Measurements from ENCODE around the gene CACNA2D4. TPM values are rescaled to one million over a fixed set of nuclear protein-coding genes. Genes with fewer than 3 reads are reported as not detected.
"Not testable (repeated sequence)": the region's sequence is repeated elsewhere in the genome, so short reads cannot be mapped to it uniquely, and the experiment has no call there.

CACNA2D4 gene
- total RNA-seq, 1 donor from 2014 or later = 6.1 TPM

DNA sequence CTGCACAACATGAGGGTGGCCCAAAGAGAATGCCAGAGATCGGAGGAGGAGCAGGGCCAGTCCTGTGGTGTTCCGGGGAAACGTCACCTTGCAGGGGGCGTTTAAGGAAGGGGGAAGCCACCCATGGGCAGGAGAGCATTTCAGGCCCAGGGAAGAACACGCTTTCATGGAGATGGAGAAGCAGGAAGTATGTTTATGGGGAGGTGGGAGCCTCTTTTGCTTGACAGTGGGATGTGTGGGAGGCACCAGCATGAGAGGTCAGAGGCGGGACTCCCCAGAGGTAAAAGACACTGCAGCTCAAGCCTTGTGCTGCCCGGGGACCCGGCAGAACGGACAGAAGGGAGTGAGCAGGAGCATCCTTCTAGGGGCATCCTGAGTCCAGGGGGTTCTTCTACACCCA lies 99.4 kb downstream of the CACNA2D4 start:
- intact Hi-C loops (cut with micrococcal nuclease) = no loop called here
- no peaks in the 10 kb centered on the region for H3K9me3 Mint-ChIP-seq
- no peak for DNase-seq (ENCODE audit: low spot score)
- no peaks in the 10 kb centered on the region for H3K36me3 Mint-ChIP-seq (ENCODE audit: low read depth)
- no peak overlapping the region for H3K4me3 Mint-ChIP-seq
- H3K27me3 Mint-ChIP-seq (ENCODE audit: insufficient read depth) = peaks cover 34% of the 10 kb centered on the region
- no peak overlapping the region for H3K27ac Mint-ChIP-seq
- H3K4me1 Mint-ChIP-seq (ENCODE audit: low read depth) = no peaks in the 10 kb centered on the region

GRCh38 chr12:1817928-1818327 lies 100.5 kb downstream of the CACNA2D4 start:
- H3K27ac Mint-ChIP-seq; intact Hi-C loops (cut with micrococcal nuclease); H3K36me3 Mint-ChIP-seq (ENCODE audit: low read depth); H3K4me1 Mint-ChIP-seq (ENCODE audit: low read depth); DNase-seq (ENCODE audit: low spot score); H3K4me3 Mint-ChIP-seq; H3K9me3 Mint-ChIP-seq: not testable (repeated sequence)
- H3K27me3 Mint-ChIP-seq (ENCODE audit: insufficient read depth) = peaks cover 34% of the 10 kb centered on the region

DNA sequence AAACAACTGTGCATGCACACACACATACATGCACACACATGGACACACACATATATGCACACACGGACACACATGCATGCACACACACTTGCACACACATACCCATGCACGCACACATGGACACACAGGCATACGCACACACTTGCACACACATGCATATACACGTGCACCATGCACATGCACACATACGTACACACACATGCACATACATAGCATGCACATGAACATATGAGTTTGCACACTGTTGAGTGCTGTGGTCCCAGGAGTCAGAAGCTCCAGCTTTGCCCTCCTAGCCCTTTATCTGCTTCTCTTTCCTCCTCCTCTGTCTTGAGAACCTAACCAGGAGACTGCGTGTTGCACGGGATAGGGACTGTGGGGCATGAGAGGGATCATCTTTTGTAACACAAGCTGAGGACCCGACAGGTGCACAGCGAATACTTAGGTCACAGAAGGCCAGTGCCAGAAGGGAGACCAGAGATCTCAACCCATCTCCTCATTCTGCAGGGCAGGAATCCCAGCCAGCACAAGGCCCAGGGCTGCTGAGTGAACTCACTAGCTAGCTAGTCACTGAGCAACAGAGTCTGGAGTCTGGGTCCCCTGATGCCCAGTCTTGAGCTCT lies 101.6 kb downstream of the CACNA2D4 start:
- Mint-ChIP-seq H3K9me3 (no peaks in the 10 kb centered on the region), H3K27me3 (ENCODE audit: insufficient read depth) (peaks cover 27% of the 10 kb centered on the region), H3K36me3 (ENCODE audit: low read depth) (no peaks in the 10 kb centered on the region), H3K4me3 (no peak overlapping the region), H3K27ac (no peak overlapping the region), H3K4me1 (ENCODE audit: low read depth) (no peaks in the 10 kb centered on the region)
- DNase-seq (ENCODE audit: low spot score) = no peak
- intact Hi-C loops (cut with micrococcal nuclease) = no loop called here

GRCh38 chr12:1815814-1816729 lies 102.4 kb downstream of the CACNA2D4 start:
- DNase-seq (ENCODE audit: low spot score) = no peak
- H3K9me3 Mint-ChIP-seq = no peaks in the 10 kb centered on the region
- H3K36me3 Mint-ChIP-seq (ENCODE audit: low read depth) = no peaks in the 10 kb centered on the region
- intact Hi-C loops (cut with micrococcal nuclease) = no loop called here
- H3K4me1 Mint-ChIP-seq (ENCODE audit: low read depth) = no peaks in the 10 kb centered on the region
- H3K4me3 Mint-ChIP-seq = no peak overlapping the region
- no peak overlapping the region for H3K27ac Mint-ChIP-seq
- peaks cover 24% of the 10 kb centered on the region for H3K27me3 Mint-ChIP-seq (ENCODE audit: insufficient read depth)

DNA sequence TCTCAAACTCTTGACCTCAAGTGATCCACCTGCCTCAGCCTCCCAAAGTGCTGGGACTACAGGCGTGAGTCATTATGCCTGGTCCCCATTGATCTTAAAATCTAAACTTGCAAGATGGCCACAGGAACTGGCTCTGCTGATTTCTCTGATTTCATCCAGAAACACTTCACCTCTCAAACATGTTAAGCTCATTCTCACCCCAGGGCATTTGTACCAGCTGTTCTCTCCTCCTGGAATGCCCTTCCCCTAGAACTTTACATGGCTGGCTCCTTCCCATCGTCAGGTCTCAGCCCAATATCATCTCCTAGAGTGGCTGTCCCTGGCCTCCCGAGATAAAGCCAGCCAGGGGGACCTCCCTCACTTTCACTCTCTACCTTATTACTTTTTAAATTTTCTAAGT lies 103.3 kb downstream of the CACNA2D4 start:
- Mint-ChIP-seq H3K4me1 (ENCODE audit: low read depth) (no peaks in the 10 kb centered on the region), H3K4me3 (no peak overlapping the region), H3K27ac (no peak overlapping the region), H3K27me3 (ENCODE audit: insufficient read depth) (peaks cover 16% of the 10 kb centered on the region), H3K36me3 (ENCODE audit: low read depth) (no peaks in the 10 kb centered on the region), H3K9me3 (no peaks in the 10 kb centered on the region)
- no peak for DNase-seq (ENCODE audit: low spot score)
- intact Hi-C loops (cut with micrococcal nuclease) = no loop called here

GRCh38 chr12:1814266-1814665 lies 104.2 kb downstream of the CACNA2D4 start:
- Mint-ChIP-seq H3K9me3 (no peaks in the 10 kb centered on the region), H3K36me3 (ENCODE audit: low read depth) (no peaks in the 10 kb centered on the region), H3K4me3 (no peak overlapping the region), H3K27ac (no peak overlapping the region), H3K4me1 (ENCODE audit: low read depth) (no peaks in the 10 kb centered on the region), H3K27me3 (ENCODE audit: insufficient read depth) (peaks cover 9% of the 10 kb centered on the region)
- no peak for DNase-seq (ENCODE audit: low spot score)
- intact Hi-C loops (cut with micrococcal nuclease) = no loop called here

DNA sequence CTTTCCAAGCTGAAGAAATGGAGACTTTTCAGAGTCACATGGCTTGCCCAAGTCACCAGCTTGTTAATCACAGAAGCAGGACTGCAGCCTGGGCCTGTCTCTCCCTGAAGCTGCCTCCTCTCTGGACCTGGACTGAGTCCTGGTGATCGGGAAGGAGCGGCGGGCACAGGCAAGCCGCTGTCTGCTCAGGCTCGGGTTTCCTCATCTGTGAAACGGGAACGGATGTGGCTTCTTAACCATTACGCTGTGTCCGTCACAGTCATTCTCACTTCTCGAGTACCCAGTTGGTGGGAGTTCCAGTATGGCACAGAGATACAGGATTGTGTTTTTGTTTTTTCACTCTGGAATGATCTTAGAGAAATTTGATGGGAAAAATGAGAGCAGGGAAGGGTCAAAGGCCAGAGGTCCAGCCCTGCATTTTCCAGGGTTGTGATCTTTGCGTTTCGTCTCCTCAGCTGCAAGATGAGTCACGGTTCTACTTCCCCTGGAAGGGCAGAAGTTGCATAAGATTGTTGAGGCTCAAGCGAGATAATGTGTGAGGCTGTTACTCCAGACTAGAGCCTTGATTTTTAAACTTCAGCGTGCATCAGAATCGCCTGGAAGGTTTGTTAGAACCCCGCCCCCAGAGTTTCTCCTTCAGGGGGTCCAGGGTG lies 105.7 kb downstream of the CACNA2D4 start:
- peak overlapping the region; percentile 12 for H3K4me3 Mint-ChIP-seq
- H3K27ac Mint-ChIP-seq = peak overlapping the region; percentile 61
- H3K9me3 Mint-ChIP-seq = no peaks in the 10 kb centered on the region
- intact Hi-C loops (cut with micrococcal nuclease) = no loop called here
- peaks cover 4% of the 10 kb centered on the region for H3K27me3 Mint-ChIP-seq (ENCODE audit: insufficient read depth)
- H3K36me3 Mint-ChIP-seq (ENCODE audit: low read depth) = no peaks in the 10 kb centered on the region
- DNase-seq (ENCODE audit: low spot score) = no peak
- no peaks in the 10 kb centered on the region for H3K4me1 Mint-ChIP-seq (ENCODE audit: low read depth)

DNA sequence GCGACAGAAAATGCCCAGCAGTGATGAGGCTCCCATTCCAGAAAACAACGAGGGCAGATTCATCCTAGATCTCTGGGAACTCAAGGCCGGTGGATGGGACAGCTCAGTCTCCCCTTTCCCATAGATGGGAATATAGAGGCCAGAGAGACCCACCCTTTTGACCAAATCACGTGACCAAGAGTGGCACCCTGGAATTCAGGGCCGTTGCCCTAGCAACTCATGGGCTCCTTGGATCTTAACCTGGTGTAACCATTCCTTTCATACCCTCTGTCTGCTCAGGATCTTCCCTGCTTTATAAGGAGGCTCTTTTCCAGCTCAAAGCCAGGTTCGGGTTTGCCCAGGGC lies 106.5 kb downstream of the CACNA2D4 start:
- Mint-ChIP-seq H3K9me3 (no peaks in the 10 kb centered on the region), H3K4me3 (no peak overlapping the region), H3K4me1 (ENCODE audit: low read depth) (no peaks in the 10 kb centered on the region), H3K36me3 (ENCODE audit: low read depth) (no peaks in the 10 kb centered on the region), H3K27me3 (ENCODE audit: insufficient read depth) (peaks cover 4% of the 10 kb centered on the region), H3K27ac (no peak overlapping the region)
- no peak for DNase-seq (ENCODE audit: low spot score)
- intact Hi-C loops (cut with micrococcal nuclease) = no loop called here

- peak overlapping the region; percentile 35 for H3K4me3 Mint-ChIP-seq
- H3K9me3 Mint-ChIP-seq = no peaks in the 10 kb centered on the region
- intact Hi-C loops (cut with micrococcal nuclease) = no loop called here
- peak overlapping the region; percentile 72 for H3K27ac Mint-ChIP-seq
- H3K36me3 Mint-ChIP-seq (ENCODE audit: low read depth) = no peaks in the 10 kb centered on the region
- no peaks in the 10 kb centered on the region for H3K4me1 Mint-ChIP-seq (ENCODE audit: low read depth)
- peaks cover 3% of the 10 kb centered on the region for H3K27me3 Mint-ChIP-seq (ENCODE audit: insufficient read depth)
- DNase-seq (ENCODE audit: low spot score) = peak; percentile 19
These were observed 107.0 kb downstream of the CACNA2D4 start for GRCh38 chr12:1811281-1811947.

DNA sequence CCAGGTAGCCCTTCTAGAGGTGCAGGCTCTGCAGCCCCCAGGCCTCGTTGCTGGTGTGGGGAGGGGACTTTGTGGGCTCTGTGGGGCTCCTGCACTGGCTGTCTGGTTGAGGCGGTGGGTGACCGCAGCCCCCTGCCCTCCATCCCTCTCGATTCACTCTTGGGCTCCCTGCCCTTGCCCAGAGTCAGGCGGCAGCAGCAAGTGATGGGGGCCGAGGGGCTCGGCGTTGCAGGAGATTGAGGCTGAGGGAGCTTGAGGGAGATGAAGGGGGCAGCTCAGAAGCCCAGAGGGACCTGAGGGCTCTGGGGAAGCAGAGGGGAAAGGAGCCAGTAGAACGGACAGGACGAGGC lies 107.5 kb downstream of the CACNA2D4 start:
- no peak for DNase-seq (ENCODE audit: low spot score)
- H3K27ac Mint-ChIP-seq = peak overlapping the region; percentile 72
- H3K4me1 Mint-ChIP-seq (ENCODE audit: low read depth) = no peaks in the 10 kb centered on the region
- H3K36me3 Mint-ChIP-seq (ENCODE audit: low read depth) = no peaks in the 10 kb centered on the region
- no peaks in the 10 kb centered on the region for H3K9me3 Mint-ChIP-seq
- intact Hi-C loops (cut with micrococcal nuclease) = no loop called here
- H3K4me3 Mint-ChIP-seq = peak overlapping the region; percentile 35
- H3K27me3 Mint-ChIP-seq (ENCODE audit: insufficient read depth) = peaks cover 2% of the 10 kb centered on the region

GRCh38 chr12:1810201-1810930 lies 108.1 kb downstream of the CACNA2D4 start:
- intact Hi-C loops (cut with micrococcal nuclease) = no loop called here
- Mint-ChIP-seq H3K9me3 (no peaks in the 10 kb centered on the region), H3K27me3 (ENCODE audit: insufficient read depth) (peaks cover 2% of the 10 kb centered on the region), H3K27ac (peak overlapping the region; percentile 47), H3K4me1 (ENCODE audit: low read depth) (no peaks in the 10 kb centered on the region), H3K36me3 (ENCODE audit: low read depth) (no peaks in the 10 kb centered on the region), H3K4me3 (peak overlapping the region; percentile 35)
- DNase-seq (ENCODE audit: low spot score) = no peak

DNA sequence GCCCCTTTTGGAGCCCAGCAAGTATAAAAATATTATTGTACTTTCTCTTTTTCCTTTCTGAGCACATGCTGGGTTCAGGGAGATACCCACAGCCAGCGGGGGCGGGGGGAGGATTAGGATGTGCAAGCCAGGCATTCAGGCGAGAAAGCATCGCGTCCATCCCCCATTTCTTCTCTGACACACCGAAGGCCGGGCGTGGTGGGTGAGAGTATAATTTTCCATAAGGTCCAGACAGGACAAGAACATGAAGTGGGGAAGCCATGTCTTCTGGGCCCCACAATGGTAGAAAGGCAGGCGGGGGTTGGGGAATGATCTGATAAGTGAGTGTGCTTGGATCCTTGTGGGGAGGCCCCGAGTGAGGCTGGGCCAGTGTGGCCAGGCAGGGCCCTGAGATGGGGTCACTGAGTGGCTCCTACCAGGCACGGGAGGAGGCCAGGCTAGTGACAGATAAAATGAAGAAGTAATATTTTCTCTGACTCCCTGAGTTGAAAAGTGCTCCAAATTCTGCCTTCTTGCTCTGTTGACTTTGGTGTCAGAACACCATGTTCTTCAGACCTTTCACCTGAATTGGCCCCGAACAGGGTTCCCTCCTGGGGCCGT lies 108.8 kb downstream of the CACNA2D4 start:
- Mint-ChIP-seq H3K27ac (peak overlapping the region; percentile 47), H3K4me1 (ENCODE audit: low read depth) (peaks cover 1% of the 10 kb centered on the region), H3K27me3 (ENCODE audit: insufficient read depth) (peaks cover under 1% of the 10 kb centered on the region), H3K4me3 (no peak overlapping the region), H3K36me3 (ENCODE audit: low read depth) (no peaks in the 10 kb centered on the region), H3K9me3 (no peaks in the 10 kb centered on the region)
- intact Hi-C loops (cut with micrococcal nuclease) = no loop called here
- no peak for DNase-seq (ENCODE audit: low spot score)
